Measurements from ENCODE around the gene RNASE9.

- TF ChIP-seq CTCF (IDR thresholded peaks at IDR 0.05 in 4 of 5, conservative IDR thresholded peaks at IDR 0.05 in 1 of 5) (no peak), POLR2A (IDR thresholded peaks at IDR 0.05) (no peak)
Measured at GRCh38 chr14:20568393-20568792, 7.5 kb upstream of the RNASE9 start.
